Nephron progenitor cell (in vitro differentiated cells): ENCODE data around the gene KIFC1.

ENCODE experiments used
- DNase-seq: peaks from one replicate; pipeline ENCODE4 v3.0.0; 2021
- H3K27ac Mint-ChIP-seq: 2 replicates; pipeline ENCODE4 v1.8.0; 2021; ENCODE audit warnings: mild to moderate bottlenecking, moderate library complexity, mixed read lengths
- H3K27me3 Mint-ChIP-seq: 2 replicates; pipeline ENCODE4 v1.8.0; 2021; ENCODE audit warnings: mild to moderate bottlenecking, low read depth, mixed read lengths; ENCODE audit not compliant: poor library complexity
- H3K36me3 Mint-ChIP-seq: 2 replicates; pipeline ENCODE4 v1.8.0; 2021; ENCODE audit warnings: low read depth, mixed read lengths
- H3K4me1 Mint-ChIP-seq: 2 replicates; pipeline ENCODE4 v1.8.0; 2021; ENCODE audit warnings: mixed read lengths
- H3K4me3 Mint-ChIP-seq: 2 replicates; pipeline ENCODE4 v1.8.0; 2021; ENCODE audit warnings: mild to moderate bottlenecking, moderate library complexity, mixed read lengths
- H3K9me3 Mint-ChIP-seq: 2 replicates; pipeline ENCODE4 v1.8.0; 2021; ENCODE audit warnings: mild to moderate bottlenecking, moderate library complexity, mixed read lengths
- TF ChIP-seq, protein P1 (sequence below): fragments of 200-600 bp; sonication (generic); IDR thresholded peaks from 2 replicates; pipeline ENCODE4 v1.5.0; 2021; ENCODE audit warnings: antibody characterized with exemption

The KIFC1 gene

DNA sequence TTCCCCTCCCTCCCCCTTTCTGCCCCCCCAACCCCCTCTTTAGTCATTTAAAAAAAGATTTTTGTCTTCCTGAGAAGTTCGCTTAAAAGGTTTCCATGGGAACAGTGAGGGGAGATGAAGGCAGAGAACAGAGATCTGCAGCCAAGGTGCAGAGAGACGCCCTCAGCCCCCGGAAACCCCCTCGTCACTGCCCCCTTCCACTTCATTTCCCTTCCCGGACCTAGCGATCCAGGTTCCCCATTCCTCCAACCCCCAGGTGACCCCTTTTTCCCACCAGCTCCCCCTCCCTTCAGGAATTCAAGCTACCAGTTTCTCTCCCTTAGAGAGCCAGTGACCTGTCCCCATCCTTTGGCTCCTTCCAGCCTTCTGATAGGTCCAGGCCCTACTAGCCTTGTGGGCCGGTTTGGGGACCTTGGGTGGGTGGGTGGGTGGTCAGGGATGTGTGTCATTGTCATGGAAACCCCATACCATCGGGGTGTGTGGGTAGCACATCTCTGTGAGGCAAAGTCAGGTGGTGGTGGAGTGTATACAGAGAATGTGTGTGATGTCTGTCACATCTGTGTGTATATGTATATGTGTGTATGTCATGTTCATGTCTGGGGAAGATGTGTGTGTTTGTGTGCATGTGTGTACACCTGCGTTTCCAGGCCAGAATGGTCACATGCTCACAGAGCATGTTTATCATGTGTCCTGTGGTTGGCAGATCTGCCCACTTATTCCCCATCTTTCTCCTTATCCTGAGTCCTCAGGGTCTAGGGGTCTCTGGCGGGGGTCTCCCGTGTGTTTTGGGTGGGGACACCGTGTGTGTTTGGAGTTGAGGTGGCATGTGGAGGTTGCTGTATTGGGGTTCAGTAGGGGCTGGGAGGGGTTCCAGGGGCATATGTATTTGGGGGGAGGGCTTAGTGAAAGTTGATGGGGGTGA is 35.2 kb downstream of the KIFC1 start:
- H3K4me1 Mint-ChIP-seq, result peaks cover 90% of the 10 kb centered on the region
- TF ChIP-seq, protein P1, sequence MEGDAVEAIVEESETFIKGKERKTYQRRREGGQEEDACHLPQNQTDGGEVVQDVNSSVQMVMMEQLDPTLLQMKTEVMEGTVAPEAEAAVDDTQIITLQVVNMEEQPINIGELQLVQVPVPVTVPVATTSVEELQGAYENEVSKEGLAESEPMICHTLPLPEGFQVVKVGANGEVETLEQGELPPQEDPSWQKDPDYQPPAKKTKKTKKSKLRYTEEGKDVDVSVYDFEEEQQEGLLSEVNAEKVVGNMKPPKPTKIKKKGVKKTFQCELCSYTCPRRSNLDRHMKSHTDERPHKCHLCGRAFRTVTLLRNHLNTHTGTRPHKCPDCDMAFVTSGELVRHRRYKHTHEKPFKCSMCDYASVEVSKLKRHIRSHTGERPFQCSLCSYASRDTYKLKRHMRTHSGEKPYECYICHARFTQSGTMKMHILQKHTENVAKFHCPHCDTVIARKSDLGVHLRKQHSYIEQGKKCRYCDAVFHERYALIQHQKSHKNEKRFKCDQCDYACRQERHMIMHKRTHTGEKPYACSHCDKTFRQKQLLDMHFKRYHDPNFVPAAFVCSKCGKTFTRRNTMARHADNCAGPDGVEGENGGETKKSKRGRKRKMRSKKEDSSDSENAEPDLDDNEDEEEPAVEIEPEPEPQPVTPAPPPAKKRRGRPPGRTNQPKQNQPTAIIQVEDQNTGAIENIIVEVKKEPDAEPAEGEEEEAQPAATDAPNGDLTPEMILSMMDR, result no peak
- H3K36me3 Mint-ChIP-seq, result peaks cover 16% of the 10 kb centered on the region
- no peaks in the 10 kb centered on the region for H3K27me3 Mint-ChIP-seq
- DNase-seq, result no peak
- peak overlapping the region; percentile 86 for H3K27ac Mint-ChIP-seq
- H3K9me3 Mint-ChIP-seq, result no peaks in the 10 kb centered on the region
- peak overlapping the region; percentile 90 for H3K4me3 Mint-ChIP-seq

DNA sequence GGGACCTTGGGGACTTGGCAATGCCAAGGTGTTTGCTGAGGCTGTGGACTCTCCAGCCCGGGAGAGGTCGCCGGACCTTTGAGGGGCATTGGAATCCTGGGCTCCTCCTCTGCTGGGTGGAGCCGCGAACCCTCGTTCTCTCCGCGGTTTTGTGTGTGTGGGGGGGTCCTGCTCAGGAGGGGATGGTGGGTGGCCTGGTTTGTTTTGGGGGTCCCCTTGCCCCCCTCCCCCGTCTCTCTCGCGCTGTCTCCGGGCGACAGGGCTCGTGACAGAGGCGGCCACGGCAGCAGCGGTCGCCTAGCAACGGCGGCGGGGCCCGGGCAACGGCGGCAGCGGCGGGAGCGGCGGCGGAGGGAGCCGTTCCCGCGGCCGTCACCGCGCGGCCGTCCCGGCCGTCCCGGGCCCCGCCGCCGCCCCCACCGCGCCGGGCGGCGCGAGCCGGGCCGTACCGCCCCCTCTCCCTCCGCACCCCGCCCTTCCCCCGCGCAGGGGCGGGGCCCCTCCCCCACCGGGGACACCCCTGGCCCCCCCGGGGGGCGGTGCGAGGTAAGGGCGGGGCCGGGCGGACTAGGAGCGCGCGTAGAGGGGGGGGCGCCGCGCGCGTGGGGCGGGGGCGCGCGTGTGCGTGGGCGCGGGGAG is 36.1 kb downstream of the KIFC1 start:
- DNase-seq, result peak; percentile 77
- Mint-ChIP-seq H3K4me3 (peak overlapping the region; percentile 90), H3K9me3 (no peaks in the 10 kb centered on the region), H3K36me3 (peaks cover 16% of the 10 kb centered on the region), H3K27ac (peak overlapping the region; percentile 86), H3K27me3 (no peaks in the 10 kb centered on the region), H3K4me1 (peaks cover 90% of the 10 kb centered on the region)
- TF ChIP-seq, protein P1, result no peak

DNA sequence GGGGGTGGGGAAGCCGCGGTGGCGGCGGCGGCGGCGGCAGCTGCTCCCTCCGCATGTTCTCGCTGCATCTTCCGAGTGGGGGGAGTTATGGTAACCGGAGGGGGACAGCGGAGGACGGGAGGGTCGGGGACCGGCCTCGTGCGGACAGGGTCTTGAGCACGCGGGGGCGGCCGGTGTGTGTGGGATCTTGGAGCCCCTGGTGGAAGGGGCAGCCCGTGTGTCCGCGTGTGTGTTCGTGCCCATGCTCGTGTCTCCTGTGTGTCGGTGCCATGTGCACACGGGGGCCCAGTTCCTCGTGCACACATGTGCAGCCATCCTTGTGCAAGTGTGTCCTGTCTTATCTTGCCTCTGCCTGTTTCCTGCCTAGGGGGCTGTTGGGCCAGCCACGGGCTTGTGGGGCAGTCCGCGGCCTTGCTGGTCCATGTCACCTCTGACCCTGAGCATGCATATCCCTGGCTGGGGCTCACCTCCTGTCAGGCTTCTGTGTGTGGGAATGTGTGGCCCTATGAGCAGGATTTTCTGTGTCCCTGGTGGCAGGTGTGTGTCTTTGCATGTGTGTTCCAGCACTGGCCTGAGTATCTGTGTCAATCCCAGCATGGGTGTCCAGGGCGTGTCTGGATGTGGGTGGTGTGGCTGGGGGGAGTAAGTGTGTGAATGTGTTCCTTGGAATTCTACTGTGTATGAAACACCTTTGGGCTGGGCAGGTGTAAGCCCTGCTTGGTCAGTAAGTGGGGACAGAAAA is 36.8 kb downstream of the KIFC1 start:
- no peaks in the 10 kb centered on the region for H3K27me3 Mint-ChIP-seq
- no peak for DNase-seq
- H3K9me3 Mint-ChIP-seq, result no peaks in the 10 kb centered on the region
- TF ChIP-seq, protein P1, result no peak
- peaks cover 9% of the 10 kb centered on the region for H3K36me3 Mint-ChIP-seq
- H3K4me3 Mint-ChIP-seq, result peak overlapping the region; percentile 89
- peak overlapping the region; percentile 71 for H3K27ac Mint-ChIP-seq
- peaks cover 90% of the 10 kb centered on the region for H3K4me1 Mint-ChIP-seq

DNA sequence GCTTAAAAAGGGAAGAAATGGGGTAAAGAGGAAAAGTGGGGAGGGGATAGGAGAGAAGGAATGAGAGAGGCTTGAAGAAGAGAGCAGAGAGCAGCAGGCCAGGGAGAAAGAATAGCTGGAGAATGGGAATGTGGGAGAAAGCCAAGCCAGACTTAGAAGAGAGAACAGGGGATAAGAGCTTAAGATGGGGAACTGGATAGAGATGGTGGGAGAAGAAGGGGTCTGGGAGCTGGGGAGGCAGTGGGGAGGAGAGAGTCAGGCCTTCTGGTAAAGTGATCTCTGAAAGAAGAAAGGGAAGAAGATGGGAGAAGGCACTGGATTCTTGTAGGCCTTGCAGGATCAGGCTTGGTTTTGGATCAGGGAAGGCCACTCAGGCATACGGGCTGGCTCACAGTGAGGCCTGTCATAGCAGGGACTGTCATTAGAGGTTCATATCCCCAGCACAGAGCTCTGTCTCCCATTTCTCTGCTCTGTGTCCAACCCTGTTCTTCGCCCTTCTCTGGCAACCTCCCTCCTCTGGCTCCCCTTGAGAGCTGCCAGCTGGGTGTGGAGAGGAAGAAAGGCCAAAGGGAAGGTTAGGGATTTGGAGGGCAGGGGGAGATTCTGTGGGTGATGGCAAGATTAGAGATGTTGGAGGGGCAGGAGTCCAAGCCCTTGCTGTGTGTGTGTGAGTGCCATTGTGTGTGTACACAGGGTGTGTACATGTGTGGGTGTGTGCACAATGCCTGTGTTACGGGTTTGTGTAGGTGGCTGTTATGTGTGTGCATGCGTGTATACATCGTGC is 37.5 kb downstream of the KIFC1 start:
- Mint-ChIP-seq H3K9me3 (no peaks in the 10 kb centered on the region), H3K4me3 (peak overlapping the region; percentile 89), H3K27ac (peak overlapping the region; percentile 71), H3K27me3 (no peaks in the 10 kb centered on the region), H3K4me1 (peaks cover 90% of the 10 kb centered on the region), H3K36me3 (peaks cover 1% of the 10 kb centered on the region)
- TF ChIP-seq, protein P1, result no peak
- no peak for DNase-seq

DNA sequence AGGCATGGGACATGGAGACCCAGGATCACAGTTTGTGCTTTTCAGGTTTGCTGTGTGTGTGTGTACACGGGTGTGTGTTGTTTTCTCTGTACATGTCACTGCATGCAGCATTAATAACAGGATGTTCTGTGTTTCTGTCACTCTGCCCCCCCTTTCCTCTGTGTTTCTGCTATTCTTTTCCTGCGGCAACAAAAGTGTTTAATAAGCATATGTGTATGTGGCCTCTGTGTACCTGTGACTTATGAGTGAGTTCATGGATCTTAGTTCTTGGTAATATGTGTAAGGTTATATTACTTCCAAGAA is 38.1 kb downstream of the KIFC1 start:
- no peak for DNase-seq
- Mint-ChIP-seq H3K27me3 (no peaks in the 10 kb centered on the region), H3K4me3 (peak overlapping the region; percentile 89), H3K4me1 (peaks cover 88% of the 10 kb centered on the region), H3K9me3 (no peaks in the 10 kb centered on the region), H3K36me3 (no peaks in the 10 kb centered on the region), H3K27ac (peak overlapping the region; percentile 64)
- TF ChIP-seq, protein P1, result no peak
